GM12878 (cell line): Measurements from ENCODE around the gene DNAI2. TPM values are rescaled to one million over a fixed set of nuclear protein-coding genes. Genes with fewer than 3 reads are reported as not detected.

Source experiments
- ATAC-seq: fragments of 200-7000 bp; cut with Tn5 transposase; 3 replicates; pipeline ENCODE4 v1.9.1; 2020; ENCODE audit warnings: mild to moderate bottlenecking, moderate library complexity
- BruUV-seq: library from RNA; stranded (reverse); fragments of 400-500 nt; replicated peaks from 2 replicates; lab custom pipeline; 2021; lab: Mats Ljungman, UMichigan
- CTCF ChIA-PET: fragments of 300-600 bp; sonication (Branson Sonifier 250); formaldehyde crosslinking; extraction: SDS; loops from one replicate; lab custom pipeline; 2021; ENCODE audit warnings: inconsistent platforms; lab: Yijun Ruan, JAX
- POLR2A ChIA-PET: fragments of 350-600 bp; formaldehyde crosslinking; extraction: SDS; loops from one replicate; lab custom pipeline; 2021; ENCODE audit warnings: inconsistent platforms; lab: Charles Lee
- RAD21 ChIA-PET: fragments of 300-600 bp; sonication (Branson Sonifier 250); formaldehyde crosslinking; loops from one replicate; lab custom pipeline; 2023; ENCODE audit warnings: antibody characterized with exemption; ENCODE audit not compliant: unreplicated experiment; lab: Charles Lee
- SMC1A ChIA-PET: fragments of 300-600 bp; sonication (Branson Sonifier 250); formaldehyde crosslinking; loops from one replicate; lab custom pipeline; 2023; ENCODE audit not compliant: unreplicated experiment, uncharacterized antibody; lab: Charles Lee
- DNase-seq: peaks from one replicate; pipeline ENCODE4 v3.0.0-alpha.2; 2011; ENCODE audit warnings: low read depth, low spot score
- FAIRE-seq: peaks from 3 replicates; lab custom pipeline; 2011; peaks lifted over from hg19 to GRCh38; lab: Jason Lieb, UNC
- H2AFZ ChIP-seq: 2 replicates; pipeline ENCODE4 v1.6.0; 2011; ENCODE audit warnings: low read depth, low read length, control low read depth; ENCODE audit not compliant: control insufficient read depth
- H3K27ac ChIP-seq: 2 replicates; pipeline ENCODE4 v1.5.1; 2011; ENCODE audit warnings: control low read depth; ENCODE audit not compliant: control insufficient read depth, insufficient read depth
- H3K27me3 ChIP-seq, 2 experiments: replicated peaks in 1 of 2; 2 replicates each; pipeline versions ENCODE4 v1.6.0 to v1.6.1; 2011; ENCODE audit warnings: low read length in 1 of 2; ENCODE audit not compliant: control insufficient read depth in 2 of 2, insufficient read depth in 2 of 2
- H3K36me3 ChIP-seq, 2 experiments: 2 replicates each; pipeline ENCODE4 v1.5.1; 2011; ENCODE audit warnings: low read length in 1 of 2; ENCODE audit not compliant: control insufficient read depth in 2 of 2, insufficient read depth in 2 of 2
- H3K4me1 ChIP-seq: 2 replicates; pipeline ENCODE4 v1.6.1; 2011; ENCODE audit warnings: mild to moderate bottlenecking, low read length, moderate library complexity, mixed read lengths; ENCODE audit not compliant: control insufficient read depth, insufficient read depth
- H3K4me2 ChIP-seq: 2 replicates; pipeline ENCODE4 v1.6.0; 2011; ENCODE audit warnings: control low read depth; ENCODE audit not compliant: control insufficient read depth, insufficient read depth
- H3K4me3 ChIP-seq: fragments of 200-600 bp; sonication (generic); 2 replicates; pipeline ENCODE4 v1.5.1; 2016
- H3K79me2 ChIP-seq: 2 replicates; pipeline ENCODE4 v1.6.0; 2011; ENCODE audit warnings: low read length; ENCODE audit not compliant: control insufficient read depth, insufficient read depth
- H3K9ac ChIP-seq: 2 replicates; pipeline ENCODE4 v1.8.0; 2011; ENCODE audit warnings: low read length, control low read depth, mixed read lengths; ENCODE audit not compliant: control insufficient read depth, insufficient read depth
- H3K9me3 ChIP-seq: replicated peaks from 3 replicates; pipeline ENCODE4 v1.5.1; 2011; ENCODE audit warnings: mild to moderate bottlenecking, low read length; ENCODE audit not compliant: control insufficient read depth, insufficient read depth
- H4K20me1 ChIP-seq: 2 replicates; pipeline ENCODE4 v1.6.0; 2011; ENCODE audit not compliant: control insufficient read depth, insufficient read depth
- ASH2L ChIP-seq: fragments of 300-600, 200-600 bp; sonication (generic); IDR thresholded peaks from 2 replicates; pipeline ENCODE4 v1.6.1; 2017; ENCODE audit warnings: low read depth, mild to moderate bottlenecking, borderline replicate concordance
- BACH1 ChIP-seq: fragments of 450-650 bp; IDR thresholded peaks from 2 replicates; pipeline ENCODE4 v1.6.1; 2017; ENCODE audit warnings: mild to moderate bottlenecking, borderline replicate concordance
- GATAD2B ChIP-seq: fragments of 450-650 bp; conservative IDR thresholded peaks from 2 replicates; pipeline ENCODE4 v1.6.1; 2017; ENCODE audit warnings: low read depth, mild to moderate bottlenecking, moderate library complexity
- KDM1A ChIP-seq: fragments of 200-600 bp; sonication (generic); IDR thresholded peaks from 2 replicates; pipeline ENCODE4 v1.6.1; 2016; ENCODE audit warnings: borderline replicate concordance
- PAX8 ChIP-seq: fragments of 450-650 bp; IDR thresholded peaks from 2 replicates; pipeline ENCODE4 v1.6.1; 2017; ENCODE audit warnings: mild to moderate bottlenecking, moderate library complexity
- SIN3A ChIP-seq: IDR thresholded peaks from 2 replicates; pipeline ENCODE4 v1.6.1; 2012; ENCODE audit warnings: low read depth, low read length, improper control_type of control experiment
- STAT3 ChIP-seq: IDR thresholded peaks from 2 replicates; pipeline ENCODE4 v1.6.1; 2011; ENCODE audit warnings: low read depth, low read length, improper control_type of control experiment
- ZBED1 ChIP-seq: IDR thresholded peaks from 2 replicates; pipeline ENCODE4 v1.6.1; 2016; ENCODE audit warnings: borderline replicate concordance
- WGBS: methylation state at CpG from one replicate; pipeline ENCODE4 v1.1.6; 2016; ENCODE audit warnings: low lambda C conversion rate; ENCODE audit not compliant: insufficient replicate concordance, insufficient coverage; ENCODE audit errors: missing lambda C conversion rate; 5-methylcytosine and 5-hydroxymethylcytosine counted together
- in situ Hi-C: fragments of 300-500 bp; cut with MboI; formaldehyde crosslinking; loops from 9 replicates; pipeline ENCODE4 v1.14.3; 2018; ENCODE audit warnings: mixed read lengths
- intact Hi-C: fragments of 100-400 bp; cut with micrococcal nuclease; formaldehyde crosslinking; loops from one replicate; pipeline ENCODE4 v1.14.2; 2022; ENCODE audit not compliant: unreplicated experiment
- polyA plus RNA-seq, 11 experiments: library from polyadenylated mRNA; depleted of rRNA in 4 of 11; unstranded in 6 of 11; stranded (reverse) in 5 of 11; fragments of >200 nt; fragmentation: Nextera tagmentation in 4 of 11; fragmentation: Illumina TruSeq in 1 of 11; extraction: Ambion mirVana in 4 of 11; extraction: Trizol in 1 of 11; gene quantifications; 1 replicate in 1 of 11; 2 replicates in 10 of 11; pipeline versions ENCODE4 v1.2.1 to v1.2.3, GENCODE V29; 2011 to 2016; ENCODE audit warnings: inconsistent platforms in 2 of 11, missing spikeins in 2 of 11, low read depth in 1 of 11
- total RNA-seq, 4 experiments: library from RNA; depleted of rRNA in 3 of 4; stranded (reverse); fragments of >200 nt in 3 of 4; fragmentation: Illumina TruSeq in 1 of 4; extraction: Trizol in 1 of 4; gene quantifications; 2 replicates each; pipeline versions ENCODE4 v1.2.1 to v1.2.3, GENCODE V29; 2013 to 2021
- TF ChIP-seq, protein P1 (sequence below): fragments of 450-650 bp; IDR thresholded peaks from 2 replicates; pipeline ENCODE4 v1.6.1; 2017; ENCODE audit warnings: mild to moderate bottlenecking, moderate library complexity

DNAI2 gene
- total and polyA plus RNA-seq, 10 of the 15 experiments (the other 5 are each of a cell fraction or from before 2014, with no cell fraction given), result 0.04 to 1.8 (median 0.13) TPM

DNA sequence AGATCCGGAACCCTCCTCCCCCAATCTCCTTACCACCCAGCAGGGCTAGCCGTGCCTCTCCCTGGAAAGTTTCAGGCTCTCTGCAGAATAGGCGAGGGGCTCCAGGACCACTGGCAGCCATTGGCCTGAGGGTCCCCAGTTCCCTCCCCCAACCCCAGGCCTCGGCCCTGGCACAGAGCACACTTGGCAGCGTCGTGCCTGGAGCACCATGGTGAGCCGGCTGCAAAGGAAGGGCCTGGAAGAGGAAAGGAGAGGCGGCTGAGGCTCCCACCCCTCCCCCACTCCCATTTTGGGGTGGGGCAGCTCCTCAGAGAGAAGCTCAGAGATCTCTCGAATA, 88.0 kb downstream of the DNAI2 start (continued):
- TF ChIP-seq, protein P1, sequence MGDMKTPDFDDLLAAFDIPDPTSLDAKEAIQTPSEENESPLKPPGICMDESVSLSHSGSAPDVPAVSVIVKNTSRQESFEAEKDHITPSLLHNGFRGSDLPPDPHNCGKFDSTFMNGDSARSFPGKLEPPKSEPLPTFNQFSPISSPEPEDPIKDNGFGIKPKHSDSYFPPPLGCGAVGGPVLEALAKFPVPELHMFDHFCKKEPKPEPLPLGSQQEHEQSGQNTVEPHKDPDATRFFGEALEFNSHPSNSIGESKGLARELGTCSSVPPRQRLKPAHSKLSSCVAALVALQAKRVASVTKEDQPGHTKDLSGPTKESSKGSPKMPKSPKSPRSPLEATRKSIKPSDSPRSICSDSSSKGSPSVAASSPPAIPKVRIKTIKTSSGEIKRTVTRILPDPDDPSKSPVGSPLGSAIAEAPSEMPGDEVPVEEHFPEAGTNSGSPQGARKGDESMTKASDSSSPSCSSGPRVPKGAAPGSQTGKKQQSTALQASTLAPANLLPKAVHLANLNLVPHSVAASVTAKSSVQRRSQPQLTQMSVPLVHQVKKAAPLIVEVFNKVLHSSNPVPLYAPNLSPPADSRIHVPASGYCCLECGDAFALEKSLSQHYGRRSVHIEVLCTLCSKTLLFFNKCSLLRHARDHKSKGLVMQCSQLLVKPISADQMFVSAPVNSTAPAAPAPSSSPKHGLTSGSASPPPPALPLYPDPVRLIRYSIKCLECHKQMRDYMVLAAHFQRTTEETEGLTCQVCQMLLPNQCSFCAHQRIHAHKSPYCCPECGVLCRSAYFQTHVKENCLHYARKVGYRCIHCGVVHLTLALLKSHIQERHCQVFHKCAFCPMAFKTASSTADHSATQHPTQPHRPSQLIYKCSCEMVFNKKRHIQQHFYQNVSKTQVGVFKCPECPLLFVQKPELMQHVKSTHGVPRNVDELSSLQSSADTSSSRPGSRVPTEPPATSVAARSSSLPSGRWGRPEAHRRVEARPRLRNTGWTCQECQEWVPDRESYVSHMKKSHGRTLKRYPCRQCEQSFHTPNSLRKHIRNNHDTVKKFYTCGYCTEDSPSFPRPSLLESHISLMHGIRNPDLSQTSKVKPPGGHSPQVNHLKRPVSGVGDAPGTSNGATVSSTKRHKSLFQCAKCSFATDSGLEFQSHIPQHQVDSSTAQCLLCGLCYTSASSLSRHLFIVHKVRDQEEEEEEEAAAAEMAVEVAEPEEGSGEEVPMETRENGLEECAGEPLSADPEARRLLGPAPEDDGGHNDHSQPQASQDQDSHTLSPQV, result no peak
- TF ChIP-seq GATAD2B, result no peak
- no peak for TF ChIP-seq STAT3
- no peak for TF ChIP-seq KDM1A
- no peak for TF ChIP-seq PAX8
- TF ChIP-seq ASH2L, result no peak
- no peak for TF ChIP-seq SIN3A
- TF ChIP-seq ZBED1, result no peak

DNA sequence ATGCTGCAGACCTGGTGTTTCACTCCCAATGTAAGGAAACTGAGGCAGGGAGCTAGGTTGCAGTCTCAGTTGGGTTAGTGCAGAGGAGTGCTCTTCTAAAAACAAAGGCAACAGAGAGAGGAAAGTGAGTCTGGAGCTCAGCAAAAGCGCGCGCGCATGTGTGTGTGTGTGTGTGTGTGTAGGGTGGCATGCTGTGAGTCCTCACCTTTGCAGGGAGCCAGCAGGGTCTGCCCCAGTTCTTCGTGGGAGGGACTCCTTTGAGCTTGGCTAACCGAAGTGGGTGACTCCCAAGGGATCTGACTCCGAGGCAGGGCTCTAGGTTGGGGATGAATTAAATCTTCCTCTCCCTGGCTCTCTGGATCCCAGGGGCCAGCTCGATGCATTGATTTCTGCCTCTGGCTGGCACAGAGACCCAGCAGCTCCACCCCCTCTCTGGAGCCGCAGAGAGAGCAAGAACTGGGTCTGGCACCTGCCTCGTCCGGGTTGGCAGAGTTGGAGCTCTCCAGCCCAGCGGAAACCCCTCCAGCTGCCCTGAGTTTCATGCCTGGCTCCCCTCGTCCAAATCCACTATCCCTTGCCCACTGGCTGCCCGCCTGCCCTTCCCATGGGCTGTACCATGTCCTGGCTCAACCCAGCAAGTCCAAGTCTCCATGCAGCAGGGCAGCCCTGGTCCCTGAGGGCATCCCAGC, 88.9 kb downstream of the DNAI2 start:
- Histone ChIP-seq H3K9ac (no peak overlapping the region), H3K4me1 (no peaks in the 10 kb centered on the region), H3K79me2 (no peaks in the 10 kb centered on the region), H3K27me3 (peaks cover 2% of the 10 kb centered on the region in 2 experiments; a peak in 3 of 4 replicates), H3K27ac (no peak overlapping the region), H3K4me3 (no peak overlapping the region), H4K20me1 (no peaks in the 10 kb centered on the region; the same call in 1 of the 2 replicates), H3K4me2 (no peak overlapping the region), H3K9me3 (no peaks in the 10 kb centered on the region), H3K36me3 (no peaks in the 10 kb centered on the region), H2AFZ (no peak overlapping the region)
- ChIA-PET RAD21 (interaction anchor here (1.0 kb wide), 1 partner anchor 150 kb away, joined by 4 read pairs; the partner anchor contains the start of gene TTYH2), CTCF (interaction anchor here (0.5 to 3.2 kb wide), 14 partner anchors 11 to 273 kb away, joined by 3 to 10 read pairs (median 3); partner anchors contain the start of genes CD300LB and RPL38), SMC1A (interaction anchor here (0.9 to 1.8 kb wide), 3 partner anchors 16 to 64 kb away, joined by 3 to 7 read pairs (median 3); no protein-coding TSS in a partner anchor), POLR2A (no interaction called here)
- no peak for TF ChIP-seq BACH1
- no peak for FAIRE-seq
- intact Hi-C loops, result no loop called here
- 33% methylated on average over 14 of the region's 14 CpGs for WGBS
- DNase-seq, result no peak
- ATAC-seq, result no peak
- BruUV-seq, result no TSS peak
- in situ Hi-C loops, result no loop called here

Other genes with a start within 250 kb of the DNAI2 start
- gene RPL38, start 70.6 kb upstream of the DNAI2 start, total RNA-seq (2014; rRNA removed), result 3,474 and 3,658 TPM in 2 replicates
- gene RPL38, start 70.6 kb upstream of the DNAI2 start, total RNA-seq (2014; rRNA removed; fragmentation: Illumina TruSeq; extraction: Trizol), result 2,756 and 2,777 TPM in 2 replicates
- 1,318 and 1,414 TPM in 2 replicates for gene RPL38, start 70.6 kb upstream of the DNAI2 start, total RNA-seq (2021)
- gene RPL38, start 70.6 kb upstream of the DNAI2 start, polyA plus RNA-seq (2011; rRNA removed), result 1,375 and 1,634 TPM in 2 replicates
- 1,052 and 1,828 TPM in 2 replicates for gene RPL38, start 70.6 kb upstream of the DNAI2 start, polyA plus RNA-seq (2014; fragmentation: Illumina TruSeq; extraction: Trizol)
- gene RPL38, start 70.6 kb upstream of the DNAI2 start, polyA plus RNA-seq (2014; fragmentation: Nextera tagmentation; extraction: Ambion mirVana), result 1,000 to 10,000 TPM; 2,918 to 3,855 TPM
- gene RPL38, start 70.6 kb upstream of the DNAI2 start, polyA plus RNA-seq (2014; rRNA removed), result 4,938 and 5,822 TPM in 2 replicates
- 1,000 to 10,000 TPM; 2,421 to 2,570 TPM for gene RPL38, start 70.6 kb upstream of the DNAI2 start, polyA plus RNA-seq (2016; fragmentation: Nextera tagmentation; extraction: Ambion mirVana)
- 9.7 and 10.7 TPM in 2 replicates for gene TTYH2, start 60.7 kb upstream of the DNAI2 start, total RNA-seq (2014; rRNA removed)
- gene TTYH2, start 60.7 kb upstream of the DNAI2 start, total RNA-seq (2014; rRNA removed; fragmentation: Illumina TruSeq; extraction: Trizol), result 4.2 and 4.4 TPM in 2 replicates
- gene TTYH2, start 60.7 kb upstream of the DNAI2 start, total RNA-seq (2021), result 7.7 and 8.5 TPM in 2 replicates
- 14.1 and 25.2 TPM in 2 replicates for gene TTYH2, start 60.7 kb upstream of the DNAI2 start, polyA plus RNA-seq (2011; rRNA removed)
- 5.8 and 6.6 TPM in 2 replicates for gene TTYH2, start 60.7 kb upstream of the DNAI2 start, polyA plus RNA-seq (2014; fragmentation: Illumina TruSeq; extraction: Trizol)
- gene TTYH2, start 60.7 kb upstream of the DNAI2 start, polyA plus RNA-seq (2014; fragmentation: Nextera tagmentation; extraction: Ambion mirVana), result under 1 TPM; 0.26 to 0.47 TPM
- gene TTYH2, start 60.7 kb upstream of the DNAI2 start, polyA plus RNA-seq (2014; rRNA removed), result 9.9 and 10.4 TPM in 2 replicates
- 1 to 10 TPM; 6.5 to 6.7 TPM for gene TTYH2, start 60.7 kb upstream of the DNAI2 start, polyA plus RNA-seq (2016; fragmentation: Nextera tagmentation; extraction: Ambion mirVana)
- 0.06 TPM in 1 of 2 replicates, not detected in the other for gene KIF19, start 52.0 kb downstream of the DNAI2 start, total RNA-seq (2014; rRNA removed)
- not detected in 2 replicates for gene KIF19, start 52.0 kb downstream of the DNAI2 start, total RNA-seq (2014; rRNA removed; fragmentation: Illumina TruSeq; extraction: Trizol)
- gene KIF19, start 52.0 kb downstream of the DNAI2 start, total RNA-seq (2021), result not detected in 2 replicates
- gene KIF19, start 52.0 kb downstream of the DNAI2 start, polyA plus RNA-seq (2011; rRNA removed), result 0.07 TPM in 1 of 2 replicates, not detected in the other
- gene KIF19, start 52.0 kb downstream of the DNAI2 start, polyA plus RNA-seq (2014; fragmentation: Illumina TruSeq; extraction: Trizol), result not detected in 2 replicates
- gene KIF19, start 52.0 kb downstream of the DNAI2 start, polyA plus RNA-seq (2014; fragmentation: Nextera tagmentation; extraction: Ambion mirVana), result not detected
- gene KIF19, start 52.0 kb downstream of the DNAI2 start, polyA plus RNA-seq (2014; rRNA removed), result 0.03 TPM in 1 of 2 replicates, not detected in the other
- not detected for gene KIF19, start 52.0 kb downstream of the DNAI2 start, polyA plus RNA-seq (2016; fragmentation: Nextera tagmentation; extraction: Ambion mirVana)
- gene BTBD17, start 87.6 kb downstream of the DNAI2 start, total RNA-seq (2014; rRNA removed), result not detected in 2 replicates
- not detected in 2 replicates for gene BTBD17, start 87.6 kb downstream of the DNAI2 start, total RNA-seq (2014; rRNA removed; fragmentation: Illumina TruSeq; extraction: Trizol)
- gene BTBD17, start 87.6 kb downstream of the DNAI2 start, total RNA-seq (2021), result not detected in 2 replicates
- gene BTBD17, start 87.6 kb downstream of the DNAI2 start, polyA plus RNA-seq (2011; rRNA removed), result not detected in 2 replicates
- not detected in 2 replicates for gene BTBD17, start 87.6 kb downstream of the DNAI2 start, polyA plus RNA-seq (2014; fragmentation: Illumina TruSeq; extraction: Trizol)
- gene BTBD17, start 87.6 kb downstream of the DNAI2 start, polyA plus RNA-seq (2014; fragmentation: Nextera tagmentation; extraction: Ambion mirVana), result not detected
- gene BTBD17, start 87.6 kb downstream of the DNAI2 start, polyA plus RNA-seq (2014; rRNA removed), result not detected in 2 replicates
- gene BTBD17, start 87.6 kb downstream of the DNAI2 start, polyA plus RNA-seq (2016; fragmentation: Nextera tagmentation; extraction: Ambion mirVana), result not detected
- not detected in 2 replicates for gene GPR142, start 93.3 kb downstream of the DNAI2 start, total RNA-seq (2014; rRNA removed)
- not detected in 2 replicates for gene GPR142, start 93.3 kb downstream of the DNAI2 start, total RNA-seq (2014; rRNA removed; fragmentation: Illumina TruSeq; extraction: Trizol)
- not detected in 2 replicates for gene GPR142, start 93.3 kb downstream of the DNAI2 start, total RNA-seq (2021)
- not detected in 2 replicates for gene GPR142, start 93.3 kb downstream of the DNAI2 start, polyA plus RNA-seq (2011; rRNA removed)
- not detected in 2 replicates for gene GPR142, start 93.3 kb downstream of the DNAI2 start, polyA plus RNA-seq (2014; fragmentation: Illumina TruSeq; extraction: Trizol)
- not detected for gene GPR142, start 93.3 kb downstream of the DNAI2 start, polyA plus RNA-seq (2014; fragmentation: Nextera tagmentation; extraction: Ambion mirVana)
- not detected in 2 replicates for gene GPR142, start 93.3 kb downstream of the DNAI2 start, polyA plus RNA-seq (2014; rRNA removed)
- not detected for gene GPR142, start 93.3 kb downstream of the DNAI2 start, polyA plus RNA-seq (2016; fragmentation: Nextera tagmentation; extraction: Ambion mirVana)
- 0.16 and 0.73 TPM in 2 replicates for gene GPRC5C, start 157.9 kb downstream of the DNAI2 start, total RNA-seq (2014; rRNA removed)
- gene GPRC5C, start 157.9 kb downstream of the DNAI2 start, total RNA-seq (2014; rRNA removed; fragmentation: Illumina TruSeq; extraction: Trizol), result 0.28 and 0.31 TPM in 2 replicates
- 0.36 and 0.58 TPM in 2 replicates for gene GPRC5C, start 157.9 kb downstream of the DNAI2 start, total RNA-seq (2021)
- gene GPRC5C, start 157.9 kb downstream of the DNAI2 start, polyA plus RNA-seq (2011; rRNA removed), result 0.26 and 1.3 TPM in 2 replicates
- 0.35 TPM in 1 of 2 replicates, not detected in the other for gene GPRC5C, start 157.9 kb downstream of the DNAI2 start, polyA plus RNA-seq (2014; fragmentation: Illumina TruSeq; extraction: Trizol)
- gene GPRC5C, start 157.9 kb downstream of the DNAI2 start, polyA plus RNA-seq (2014; fragmentation: Nextera tagmentation; extraction: Ambion mirVana), result under 1 TPM in 1 of 2 experiments, not detected in 1; 0.04 TPM
- gene GPRC5C, start 157.9 kb downstream of the DNAI2 start, polyA plus RNA-seq (2014; rRNA removed), result 0.14 and 0.66 TPM in 2 replicates
- under 1 TPM in 1 of 2 experiments, not detected in 1; 0.96 TPM for gene GPRC5C, start 157.9 kb downstream of the DNAI2 start, polyA plus RNA-seq (2016; fragmentation: Nextera tagmentation; extraction: Ambion mirVana)
- gene CD300A, start 192.4 kb downstream of the DNAI2 start, total RNA-seq (2014; rRNA removed), result 45.7 and 49.3 TPM in 2 replicates
- gene CD300A, start 192.4 kb downstream of the DNAI2 start, total RNA-seq (2014; rRNA removed; fragmentation: Illumina TruSeq; extraction: Trizol), result 36.1 and 37.5 TPM in 2 replicates
- gene CD300A, start 192.4 kb downstream of the DNAI2 start, total RNA-seq (2021), result 36.1 and 36.2 TPM in 2 replicates
- 102 and 128 TPM in 2 replicates for gene CD300A, start 192.4 kb downstream of the DNAI2 start, polyA plus RNA-seq (2011; rRNA removed)
- gene CD300A, start 192.4 kb downstream of the DNAI2 start, polyA plus RNA-seq (2014; fragmentation: Illumina TruSeq; extraction: Trizol), result 23.1 and 40.5 TPM in 2 replicates
- gene CD300A, start 192.4 kb downstream of the DNAI2 start, polyA plus RNA-seq (2014; fragmentation: Nextera tagmentation; extraction: Ambion mirVana), result 10 to 100 TPM; 10.6 to 12.1 TPM
- gene CD300A, start 192.4 kb downstream of the DNAI2 start, polyA plus RNA-seq (2014; rRNA removed), result 42.7 and 46.9 TPM in 2 replicates
- 10 to 100 TPM; 28.6 to 32.1 TPM for gene CD300A, start 192.4 kb downstream of the DNAI2 start, polyA plus RNA-seq (2016; fragmentation: Nextera tagmentation; extraction: Ambion mirVana)